ENCODE results near the gene CIB1.
A peak's percentile ranks its signal among the peaks of the same experiment; 100 is the strongest.

CIB1 gene

GRCh38 chr15:90225047-90225446 is 8.7 kb downstream of the CIB1 start:
- peaks cover 59% of the 10 kb centered on the region for H3K36me3 ChIP-seq (ENCODE audit: insufficient read depth, low read length)
- no peaks in the 10 kb centered on the region for H3K9me3 ChIP-seq (ENCODE audit: low read length)
- no peak overlapping the region for H3K4me3 ChIP-seq (ENCODE audit: low read depth in 1 of 2, low read length in 2 of 2)
- no peaks in the 10 kb centered on the region for H3K27me3 ChIP-seq (ENCODE audit: control insufficient read depth in 1 of 2, insufficient read depth in 2 of 2, low read length in 2 of 2)
- no peak overlapping the region for H3K9ac ChIP-seq (ENCODE audit: low read length)
- H3K27ac ChIP-seq (ENCODE audit: low read depth, low read length) = no peak overlapping the region
- H3K4me1 ChIP-seq (ENCODE audit: insufficient read depth, low read length) = peaks cover 31% of the 10 kb centered on the region

GRCh38 chr15:90223441-90224165 is 10.1 kb downstream of the CIB1 start:
- H3K36me3 ChIP-seq (ENCODE audit: insufficient read depth, low read length) = peaks cover 45% of the 10 kb centered on the region
- peaks cover 28% of the 10 kb centered on the region for H3K4me1 ChIP-seq (ENCODE audit: insufficient read depth, low read length)
- no peaks in the 10 kb centered on the region for H3K9me3 ChIP-seq (ENCODE audit: low read length)
- H3K27me3 ChIP-seq (ENCODE audit: control insufficient read depth in 1 of 2, insufficient read depth in 2 of 2, low read length in 2 of 2) = no peaks in the 10 kb centered on the region
- no peak overlapping the region for H3K4me3 ChIP-seq (ENCODE audit: low read depth in 1 of 2, low read length in 2 of 2)
- no peak overlapping the region for H3K27ac ChIP-seq (ENCODE audit: low read depth, low read length)
- H3K9ac ChIP-seq (ENCODE audit: low read length) = no peak overlapping the region

- Histone ChIP-seq H3K9ac (ENCODE audit: low read length) (no peak overlapping the region), H3K27me3 (ENCODE audit: control insufficient read depth in 1 of 2, insufficient read depth in 2 of 2, low read length in 2 of 2) (no peaks in the 10 kb centered on the region), H3K27ac (ENCODE audit: low read depth, low read length) (no peak overlapping the region), H3K36me3 (ENCODE audit: insufficient read depth, low read length) (peaks cover 39% of the 10 kb centered on the region), H3K4me1 (ENCODE audit: insufficient read depth, low read length) (peaks cover 21% of the 10 kb centered on the region), H3K9me3 (ENCODE audit: low read length) (no peaks in the 10 kb centered on the region), H3K4me3 (ENCODE audit: low read depth in 1 of 2, low read length in 2 of 2) (no peak overlapping the region)
Measured at GRCh38 chr15:90222547-90222946, 11.2 kb downstream of the CIB1 start.

- peaks cover 21% of the 10 kb centered on the region for H3K4me1 ChIP-seq (ENCODE audit: insufficient read depth, low read length)
- H3K4me3 ChIP-seq (ENCODE audit: low read depth in 1 of 2, low read length in 2 of 2) = no peak overlapping the region
- H3K27ac ChIP-seq (ENCODE audit: low read depth, low read length) = peak overlapping the region; percentile 80
- peaks cover 38% of the 10 kb centered on the region for H3K36me3 ChIP-seq (ENCODE audit: insufficient read depth, low read length)
- H3K9me3 ChIP-seq (ENCODE audit: low read length) = no peaks in the 10 kb centered on the region
- no peaks in the 10 kb centered on the region for H3K27me3 ChIP-seq (ENCODE audit: control insufficient read depth in 1 of 2, insufficient read depth in 2 of 2, low read length in 2 of 2)
- no peak overlapping the region for H3K9ac ChIP-seq (ENCODE audit: low read length)
Measured at GRCh38 chr15:90221246-90221900, 12.4 kb downstream of the CIB1 start.

- peaks cover 25% of the 10 kb centered on the region for H3K4me1 ChIP-seq (ENCODE audit: insufficient read depth, low read length)
- H3K27me3 ChIP-seq (ENCODE audit: control insufficient read depth in 1 of 2, insufficient read depth in 2 of 2, low read length in 2 of 2) = no peaks in the 10 kb centered on the region
- peak overlapping the region; percentile 61 for H3K27ac ChIP-seq (ENCODE audit: low read depth, low read length)
- no peak overlapping the region for H3K4me3 ChIP-seq (ENCODE audit: low read depth in 1 of 2, low read length in 2 of 2)
- no peak overlapping the region for H3K9ac ChIP-seq (ENCODE audit: low read length)
- no peaks in the 10 kb centered on the region for H3K9me3 ChIP-seq (ENCODE audit: low read length)
- peaks cover 24% of the 10 kb centered on the region for H3K36me3 ChIP-seq (ENCODE audit: insufficient read depth, low read length)
Measured at GRCh38 chr15:90219421-90220141, 14.2 kb downstream of the CIB1 start.

- Histone ChIP-seq H3K9ac (ENCODE audit: low read length) (no peak overlapping the region), H3K4me3 (ENCODE audit: low read depth in 1 of 2, low read length in 2 of 2) (no peak overlapping the region), H3K27me3 (ENCODE audit: control insufficient read depth in 1 of 2, insufficient read depth in 2 of 2, low read length in 2 of 2) (no peaks in the 10 kb centered on the region), H3K36me3 (ENCODE audit: insufficient read depth, low read length) (peaks cover 8% of the 10 kb centered on the region), H3K4me1 (ENCODE audit: insufficient read depth, low read length) (peaks cover 38% of the 10 kb centered on the region), H3K27ac (ENCODE audit: low read depth, low read length) (no peak overlapping the region), H3K9me3 (ENCODE audit: low read length) (no peaks in the 10 kb centered on the region)
Measured at GRCh38 chr15:90217671-90218394, 15.9 kb downstream of the CIB1 start.

- no peak overlapping the region for H3K9ac ChIP-seq (ENCODE audit: low read length)
- H3K4me1 ChIP-seq (ENCODE audit: insufficient read depth, low read length) = peaks cover 56% of the 10 kb centered on the region
- H3K36me3 ChIP-seq (ENCODE audit: insufficient read depth, low read length) = peaks cover 15% of the 10 kb centered on the region
- H3K9me3 ChIP-seq (ENCODE audit: low read length) = no peaks in the 10 kb centered on the region
- H3K27ac ChIP-seq (ENCODE audit: low read depth, low read length) = no peak overlapping the region
- no peaks in the 10 kb centered on the region for H3K27me3 ChIP-seq (ENCODE audit: control insufficient read depth in 1 of 2, insufficient read depth in 2 of 2, low read length in 2 of 2)
- H3K4me3 ChIP-seq (ENCODE audit: low read depth in 1 of 2, low read length in 2 of 2) = no peak overlapping the region
Measured at GRCh38 chr15:90214553-90215196, 19.1 kb downstream of the CIB1 start.

GRCh38 chr15:90213818-90214204 is 19.9 kb downstream of the CIB1 start:
- Histone ChIP-seq H3K9ac (ENCODE audit: low read length) (no peak overlapping the region), H3K27ac (ENCODE audit: low read depth, low read length) (no peak overlapping the region), H3K4me3 (ENCODE audit: low read depth in 1 of 2, low read length in 2 of 2) (no peak overlapping the region), H3K36me3 (ENCODE audit: insufficient read depth, low read length) (peaks cover 19% of the 10 kb centered on the region), H3K4me1 (ENCODE audit: insufficient read depth, low read length) (peaks cover 51% of the 10 kb centered on the region), H3K27me3 (ENCODE audit: control insufficient read depth in 1 of 2, insufficient read depth in 2 of 2, low read length in 2 of 2) (no peaks in the 10 kb centered on the region), H3K9me3 (ENCODE audit: low read length) (no peaks in the 10 kb centered on the region)

- no peak overlapping the region for H3K4me3 ChIP-seq (ENCODE audit: low read depth in 1 of 2, low read length in 2 of 2)
- no peaks in the 10 kb centered on the region for H3K9me3 ChIP-seq (ENCODE audit: low read length)
- H3K27me3 ChIP-seq (ENCODE audit: control insufficient read depth in 1 of 2, insufficient read depth in 2 of 2, low read length in 2 of 2) = no peaks in the 10 kb centered on the region
- peaks cover 51% of the 10 kb centered on the region for H3K4me1 ChIP-seq (ENCODE audit: insufficient read depth, low read length)
- H3K36me3 ChIP-seq (ENCODE audit: insufficient read depth, low read length) = peaks cover 19% of the 10 kb centered on the region
- no peak overlapping the region for H3K27ac ChIP-seq (ENCODE audit: low read depth, low read length)
- H3K9ac ChIP-seq (ENCODE audit: low read length) = no peak overlapping the region
Measured at GRCh38 chr15:90213122-90213817, 20.5 kb downstream of the CIB1 start.

- H3K27ac ChIP-seq (ENCODE audit: low read depth, low read length) = peak overlapping the region; percentile 34
- H3K4me1 ChIP-seq (ENCODE audit: insufficient read depth, low read length) = peaks cover 51% of the 10 kb centered on the region
- no peak overlapping the region for H3K4me3 ChIP-seq (ENCODE audit: low read depth in 1 of 2, low read length in 2 of 2)
- H3K9me3 ChIP-seq (ENCODE audit: low read length) = no peaks in the 10 kb centered on the region
- H3K27me3 ChIP-seq (ENCODE audit: control insufficient read depth in 1 of 2, insufficient read depth in 2 of 2, low read length in 2 of 2) = no peaks in the 10 kb centered on the region
- no peak overlapping the region for H3K9ac ChIP-seq (ENCODE audit: low read length)
- peaks cover 16% of the 10 kb centered on the region for H3K36me3 ChIP-seq (ENCODE audit: insufficient read depth, low read length)
Measured at GRCh38 chr15:90212221-90213098, 21.3 kb downstream of the CIB1 start.

Data from muscle layer of colon (tissue), 2 donors.